Measurements from ENCODE around the gene SRSF2. TPM values are rescaled to one million over a fixed set of nuclear protein-coding genes. Genes with fewer than 3 reads are reported as not detected.

Gene SRSF2
- total and polyA plus RNA-seq, 2 experiments from 2014 or later = 123 to 165 TPM

DNA sequence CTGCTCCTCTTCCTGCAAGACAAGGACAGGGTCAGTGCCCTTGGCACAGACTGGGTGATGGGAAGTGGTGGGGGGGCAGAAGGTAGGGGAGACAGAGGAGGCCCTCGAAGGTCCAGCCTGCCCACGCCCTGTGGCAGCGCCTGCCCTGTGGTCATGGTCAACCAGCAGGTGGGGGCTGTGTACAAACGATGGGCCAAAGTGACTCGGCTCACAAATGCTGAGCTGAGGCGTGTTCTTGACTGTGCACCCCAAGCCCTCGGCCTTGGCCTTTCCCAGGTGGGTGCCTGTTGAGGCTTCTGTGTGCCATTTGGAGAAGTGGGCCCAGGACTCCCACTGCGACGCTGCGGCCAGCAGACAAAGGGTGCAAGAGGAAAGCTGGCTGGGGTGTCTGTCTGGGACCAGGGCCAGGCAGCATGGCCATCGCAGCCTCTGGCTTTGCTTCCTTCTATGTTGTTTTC lies 48.9 kb downstream of the SRSF2 start:
- Histone ChIP-seq H3K27ac (peak overlapping the region; percentile 96), H3K4me1 (ENCODE audit: insufficient read depth) (peaks cover 36% of the 10 kb centered on the region), H4K20me1 (ENCODE audit: insufficient read depth) (no peaks in the 10 kb centered on the region), H3K9me3 (ENCODE audit: low read depth) (no peaks in the 10 kb centered on the region), H3K9me2 (ENCODE audit: insufficient read depth) (no peaks in the 10 kb centered on the region), H3K4me2 (ENCODE audit: unreplicated experiment) (peak overlapping the region; percentile 71), H3K9ac (peak overlapping the region; percentile 75), H3K27me3 (replicated peaks; ENCODE audit: insufficient read depth) (no peaks in the 10 kb centered on the region), H3K4me3 (peak overlapping the region; percentile 41), H3F3A (ENCODE audit: insufficient read depth) (peaks cover 30% of the 10 kb centered on the region), H3K36me3 (ENCODE audit: low read depth) (peaks cover 7% of the 10 kb centered on the region; the same call in 1 of the 2 replicates), H3K79me2 (ENCODE audit: insufficient read depth) (peaks cover 89% of the 10 kb centered on the region), H2AFZ (no peak overlapping the region)
- TF ChIP-seq EZH2 (IDR thresholded peaks at IDR 0.05; ENCODE audit: insufficient read depth, poor library complexity, severe bottlenecking) (no peak), EZH2phosphoT487 (IDR thresholded peaks at IDR 0.05; ENCODE audit: insufficient read depth, low read depth) (no peak)
- DNase-seq = peak; percentile 76
- WGBS, 2 experiments (ENCODE audit: low coverage in 1 of 2, low lambda C conversion rate in 2 of 2, missing lambda C conversion rate in 2 of 2) = 29 to 31% methylated on average over 11 of the region's 11 CpGs
- in situ Hi-C loops (cut with MboI) = no loop called here

DNA sequence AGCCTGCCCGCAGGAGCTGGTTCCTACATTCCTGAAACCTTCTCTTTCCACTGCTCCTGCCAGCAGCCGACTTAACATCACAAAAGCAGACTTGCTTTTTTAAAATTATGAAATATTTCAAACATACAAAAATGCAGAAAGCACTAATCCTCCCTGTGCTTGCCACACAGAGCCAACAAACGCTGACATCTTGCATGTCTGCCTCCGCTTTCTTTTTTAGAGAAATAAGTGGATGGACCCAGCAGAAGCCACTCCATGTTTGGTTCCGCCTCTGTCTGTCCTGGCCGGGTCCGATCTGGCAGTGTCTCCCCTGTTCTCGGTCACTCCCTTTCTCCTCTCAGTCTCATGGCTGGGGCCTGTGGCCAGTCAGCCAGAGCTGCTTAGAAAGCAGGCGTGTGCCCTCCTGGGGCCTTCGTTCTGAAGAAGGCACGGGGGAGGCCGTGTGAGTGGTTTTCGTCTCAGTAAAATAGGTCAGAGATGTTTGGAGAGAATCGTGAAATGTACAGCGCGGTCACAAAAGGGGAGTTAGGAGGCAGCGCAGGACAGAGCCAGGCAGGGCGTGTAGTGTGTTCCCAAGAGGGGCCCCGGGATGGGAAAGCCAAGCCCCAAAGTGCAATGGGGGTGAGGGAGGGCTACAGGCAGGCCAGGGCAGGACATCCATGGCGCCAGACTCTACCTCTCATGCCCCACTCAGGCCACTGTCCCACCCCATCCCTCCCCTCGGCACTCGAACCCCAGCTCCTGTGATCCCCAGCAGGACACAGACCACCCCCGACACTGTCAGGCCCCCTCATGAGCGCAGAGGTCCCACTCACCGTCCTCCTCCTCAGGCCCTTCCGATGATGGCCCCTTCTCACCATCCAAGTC lies 49.6 kb downstream of the SRSF2 start:
- peak; percentile 67 for DNase-seq
- Histone ChIP-seq H3K27me3 (replicated peaks; ENCODE audit: insufficient read depth) (no peaks in the 10 kb centered on the region), H3K9me2 (ENCODE audit: insufficient read depth) (no peaks in the 10 kb centered on the region), H3K4me3 (no peak overlapping the region), H3K4me1 (ENCODE audit: insufficient read depth) (peaks cover 35% of the 10 kb centered on the region), H3K27ac (peak overlapping the region; percentile 96), H3K9me3 (ENCODE audit: low read depth) (no peaks in the 10 kb centered on the region), H3K4me2 (ENCODE audit: unreplicated experiment) (peak overlapping the region; percentile 71), H3F3A (ENCODE audit: insufficient read depth) (peaks cover 25% of the 10 kb centered on the region), H2AFZ (no peak overlapping the region), H3K79me2 (ENCODE audit: insufficient read depth) (peaks cover 86% of the 10 kb centered on the region), H3K9ac (peak overlapping the region; percentile 75), H4K20me1 (ENCODE audit: insufficient read depth) (no peaks in the 10 kb centered on the region), H3K36me3 (ENCODE audit: low read depth) (peaks cover 13% of the 10 kb centered on the region; the same call in 1 of the 2 replicates)
- in situ Hi-C loops (cut with MboI) = no loop called here
- 35 to 36% methylated on average over 22 to 26 of the region's 26 CpGs for WGBS, 2 experiments (ENCODE audit: low coverage in 1 of 2, low lambda C conversion rate in 2 of 2, missing lambda C conversion rate in 2 of 2)
- TF ChIP-seq EZH2phosphoT487 (IDR thresholded peaks at IDR 0.05; ENCODE audit: insufficient read depth, low read depth) = no peak
- TF ChIP-seq EZH2 (IDR thresholded peaks at IDR 0.05; ENCODE audit: insufficient read depth, poor library complexity, severe bottlenecking) = no peak

DNA sequence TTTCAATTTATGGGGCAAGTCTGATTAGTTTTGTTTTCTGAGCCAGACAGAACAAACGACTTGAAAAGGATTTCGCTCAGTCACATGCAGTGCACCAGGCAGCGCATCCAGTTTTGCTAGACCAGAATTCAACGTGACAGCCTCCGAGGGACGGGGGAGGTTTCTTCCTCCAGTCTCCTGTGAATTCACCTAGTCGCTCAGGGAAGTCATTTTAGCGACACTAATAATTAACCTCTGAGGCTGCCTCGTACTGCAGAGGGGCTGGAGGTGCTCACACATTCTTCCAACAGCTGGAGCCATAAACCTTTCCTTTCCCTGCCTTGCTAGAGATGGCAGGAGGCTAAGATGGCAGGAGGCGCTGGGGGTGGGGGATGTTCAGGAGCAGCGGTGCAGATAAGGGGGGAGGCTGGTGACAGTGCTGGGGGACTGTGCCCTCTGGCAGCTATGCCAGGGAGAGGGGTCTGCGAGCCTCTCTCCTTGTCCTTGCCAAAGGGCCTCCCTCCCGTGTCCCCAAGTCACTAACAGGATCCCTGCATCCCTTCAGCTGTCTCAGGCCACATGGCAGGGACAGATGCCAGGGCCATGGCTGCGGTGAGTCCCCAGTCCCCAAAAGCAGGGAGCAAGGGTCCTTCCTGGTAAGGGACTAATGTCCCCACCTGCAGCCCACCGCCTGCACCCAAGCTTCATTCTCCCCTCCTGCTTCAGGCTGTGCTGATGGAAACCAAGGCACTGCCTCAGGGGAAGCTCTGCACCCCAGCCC lies 50.4 kb downstream of the SRSF2 start:
- Histone ChIP-seq H3K79me2 (ENCODE audit: insufficient read depth) (peaks cover 84% of the 10 kb centered on the region), H3K4me2 (ENCODE audit: unreplicated experiment) (peak overlapping the region; percentile 25), H3K9me2 (ENCODE audit: insufficient read depth) (no peaks in the 10 kb centered on the region), H3K4me1 (ENCODE audit: insufficient read depth) (peaks cover 42% of the 10 kb centered on the region), H3K27me3 (replicated peaks; ENCODE audit: insufficient read depth) (no peaks in the 10 kb centered on the region), H3K9me3 (ENCODE audit: low read depth) (no peaks in the 10 kb centered on the region), H3K9ac (peak overlapping the region; percentile 75), H3K36me3 (ENCODE audit: low read depth) (peaks cover 15% of the 10 kb centered on the region; the same call in 1 of the 2 replicates), H2AFZ (no peak overlapping the region), H3K27ac (peak overlapping the region; percentile 96), H3F3A (ENCODE audit: insufficient read depth) (peaks cover 21% of the 10 kb centered on the region), H4K20me1 (ENCODE audit: insufficient read depth) (no peaks in the 10 kb centered on the region), H3K4me3 (no peak overlapping the region)
- 55 to 67% methylated on average over 13 to 15 of the region's 15 CpGs for WGBS, 2 experiments (ENCODE audit: low coverage in 1 of 2, low lambda C conversion rate in 2 of 2, missing lambda C conversion rate in 2 of 2)
- DNase-seq = no peak
- in situ Hi-C loops (cut with MboI) = no loop called here
- TF ChIP-seq EZH2phosphoT487 (IDR thresholded peaks at IDR 0.05; ENCODE audit: insufficient read depth, low read depth) (no peak), EZH2 (IDR thresholded peaks at IDR 0.05; ENCODE audit: insufficient read depth, poor library complexity, severe bottlenecking) (no peak)

DNA sequence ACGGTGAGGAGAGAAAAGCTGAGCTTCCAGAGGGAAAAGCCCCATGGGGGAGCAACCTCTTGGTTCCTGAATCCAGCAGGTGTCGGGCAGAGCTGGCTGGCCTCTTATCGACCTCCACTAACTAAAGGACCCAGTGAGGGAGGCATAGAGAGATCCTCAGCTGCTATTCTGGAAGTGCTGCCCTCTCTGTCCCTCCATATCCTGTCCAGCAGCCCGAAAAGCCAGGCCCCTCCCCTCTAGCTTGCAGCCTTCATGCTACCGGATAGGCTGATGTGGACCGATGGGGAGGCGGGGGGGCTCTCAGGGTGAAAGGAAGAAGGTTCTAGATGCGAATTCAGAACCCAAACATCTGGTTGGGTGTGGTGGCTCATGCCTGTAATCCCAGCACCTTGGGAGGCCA lies 51.3 kb downstream of the SRSF2 start:
- DNase-seq = no peak
- no peaks in the 10 kb centered on the region for H3K9me3 ChIP-seq (ENCODE audit: low read depth)
- peaks cover 17% of the 10 kb centered on the region; the same call in 1 of the 2 replicates for H3K36me3 ChIP-seq (ENCODE audit: low read depth)
- H4K20me1 ChIP-seq (ENCODE audit: insufficient read depth) = no peaks in the 10 kb centered on the region
- in situ Hi-C loops (cut with MboI) = no loop called here
- 79% methylated on average over 8 of the region's 8 CpGs for WGBS, 2 experiments (ENCODE audit: low coverage in 1 of 2, low lambda C conversion rate in 2 of 2, missing lambda C conversion rate in 2 of 2)
- H3K4me1 ChIP-seq (ENCODE audit: insufficient read depth) = peaks cover 46% of the 10 kb centered on the region
- H3F3A ChIP-seq (ENCODE audit: insufficient read depth) = peaks cover 17% of the 10 kb centered on the region
- no peak overlapping the region for H3K9ac ChIP-seq
- no peak overlapping the region for H2AFZ ChIP-seq
- peaks cover 78% of the 10 kb centered on the region for H3K79me2 ChIP-seq (ENCODE audit: insufficient read depth)
- H3K4me3 ChIP-seq = no peak overlapping the region
- no peaks in the 10 kb centered on the region for H3K27me3 ChIP-seq (replicated peaks; ENCODE audit: insufficient read depth)
- no peak for TF ChIP-seq EZH2 (IDR thresholded peaks at IDR 0.05; ENCODE audit: insufficient read depth, poor library complexity, severe bottlenecking)
- no peak for TF ChIP-seq EZH2phosphoT487 (IDR thresholded peaks at IDR 0.05; ENCODE audit: insufficient read depth, low read depth)
- H3K9me2 ChIP-seq (ENCODE audit: insufficient read depth) = no peaks in the 10 kb centered on the region
- H3K4me2 ChIP-seq (ENCODE audit: unreplicated experiment) = no peak overlapping the region
- H3K27ac ChIP-seq = no peak overlapping the region
